OCI-LY7 (cell line): ENCODE results near the gene MTURN.

Experiments
- EZH2phosphoT487 ChIP-seq: fragments of 200-600 bp; sonication (generic); IDR thresholded peaks from 2 replicates; pipeline ENCODE4 v1.6.1; 2018; ENCODE audit warnings: low read depth, borderline replicate concordance, mild to moderate bottlenecking, mixed run types, antibody characterized with exemption, low read length, moderate library complexity, mixed read lengths
- TF ChIP-seq, protein P1 (sequence below): fragments of 200-600 bp; sonication (generic); conservative IDR thresholded peaks from 2 replicates; pipeline ENCODE4 v1.5.1; 2014; ENCODE audit warnings: mild to moderate bottlenecking, antibody characterized with exemption, low read length, moderate library complexity, mixed read lengths

DNA sequence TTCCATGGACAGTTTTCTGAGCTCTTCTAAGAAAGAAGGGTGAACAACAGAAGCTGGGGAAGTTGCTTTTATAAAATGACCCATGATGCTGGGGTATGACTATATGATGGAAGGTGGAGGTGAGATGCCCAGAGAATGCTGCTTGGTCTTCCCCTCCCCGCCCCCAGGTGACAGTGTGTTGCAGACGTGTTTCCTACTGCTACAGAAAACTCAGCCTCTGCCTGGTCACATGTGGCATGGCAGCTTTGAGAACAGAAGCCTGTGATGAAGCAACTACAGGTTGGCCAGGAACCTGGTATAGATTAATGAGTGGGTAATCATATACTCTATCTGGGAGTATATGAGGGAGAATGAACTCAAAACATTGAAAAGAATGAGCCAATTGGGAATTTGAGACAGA, 67.1 kb downstream of the MTURN start:
- TF ChIP-seq, protein P1, sequence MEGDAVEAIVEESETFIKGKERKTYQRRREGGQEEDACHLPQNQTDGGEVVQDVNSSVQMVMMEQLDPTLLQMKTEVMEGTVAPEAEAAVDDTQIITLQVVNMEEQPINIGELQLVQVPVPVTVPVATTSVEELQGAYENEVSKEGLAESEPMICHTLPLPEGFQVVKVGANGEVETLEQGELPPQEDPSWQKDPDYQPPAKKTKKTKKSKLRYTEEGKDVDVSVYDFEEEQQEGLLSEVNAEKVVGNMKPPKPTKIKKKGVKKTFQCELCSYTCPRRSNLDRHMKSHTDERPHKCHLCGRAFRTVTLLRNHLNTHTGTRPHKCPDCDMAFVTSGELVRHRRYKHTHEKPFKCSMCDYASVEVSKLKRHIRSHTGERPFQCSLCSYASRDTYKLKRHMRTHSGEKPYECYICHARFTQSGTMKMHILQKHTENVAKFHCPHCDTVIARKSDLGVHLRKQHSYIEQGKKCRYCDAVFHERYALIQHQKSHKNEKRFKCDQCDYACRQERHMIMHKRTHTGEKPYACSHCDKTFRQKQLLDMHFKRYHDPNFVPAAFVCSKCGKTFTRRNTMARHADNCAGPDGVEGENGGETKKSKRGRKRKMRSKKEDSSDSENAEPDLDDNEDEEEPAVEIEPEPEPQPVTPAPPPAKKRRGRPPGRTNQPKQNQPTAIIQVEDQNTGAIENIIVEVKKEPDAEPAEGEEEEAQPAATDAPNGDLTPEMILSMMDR = no peak
- no peak for TF ChIP-seq EZH2phosphoT487
